Left ventricle myocardium inferior (tissue), 1 donor: ENCODE data around the gene DRAP1. TPM values are rescaled to one million over a fixed set of nuclear protein-coding genes. Genes with fewer than 3 reads are reported as not detected.

ENCODE experiments used
- DNase-seq: peaks from one replicate; pipeline ENCODE4 v3.0.0-alpha.2; 2020
- H3K27ac ChIP-seq: fragments of 200-600 bp; replicated peaks from 2 replicates; pipeline ENCODE4 v1.8.0; 2021
- H3K27me3 ChIP-seq: fragments of 200-600 bp; 2 replicates; pipeline ENCODE4 v1.8.0; 2021; ENCODE audit warnings: low read depth
- H3K36me3 ChIP-seq: fragments of 200-600 bp; 2 replicates; pipeline ENCODE4 v1.8.0; 2021
- H3K4me1 ChIP-seq: fragments of 200-600 bp; 2 replicates; pipeline ENCODE4 v1.8.0; 2021
- H3K4me3 ChIP-seq: fragments of 200-600 bp; 2 replicates; pipeline ENCODE4 v1.8.0; 2021; ENCODE audit warnings: mild to moderate bottlenecking, moderate library complexity
- H3K9me3 ChIP-seq: fragments of 200-600 bp; replicated peaks from 2 replicates; pipeline ENCODE4 v1.8.0; 2021
- intact Hi-C: fragments of 100-400 bp; cut with micrococcal nuclease; formaldehyde crosslinking; loops from one replicate; pipeline ENCODE4 v1.11.0; 2022
- total RNA-seq: library from RNA; stranded (reverse); fragmentation: NEBNext Ultra II Directional; extraction: Animal tissue kit (Norgen Biotek cat#: 25700); gene quantifications from one replicate; pipeline ENCODE4 v1.2.1, GENCODE V29; 2021
- TF ChIP-seq, protein P1 (sequence below): fragments of 200-600 bp; IDR thresholded peaks from 2 replicates; pipeline ENCODE4 v1.8.0; 2021; ENCODE audit warnings: antibody characterized with exemption, mild to moderate bottlenecking, borderline replicate concordance
- donor health status: DM: no; HTN: yes; CAD: no; lungs with severe emphysema.

The DRAP1 gene
- total RNA-seq, 1 donor from 2014 or later = 94.7 TPM

DNA sequence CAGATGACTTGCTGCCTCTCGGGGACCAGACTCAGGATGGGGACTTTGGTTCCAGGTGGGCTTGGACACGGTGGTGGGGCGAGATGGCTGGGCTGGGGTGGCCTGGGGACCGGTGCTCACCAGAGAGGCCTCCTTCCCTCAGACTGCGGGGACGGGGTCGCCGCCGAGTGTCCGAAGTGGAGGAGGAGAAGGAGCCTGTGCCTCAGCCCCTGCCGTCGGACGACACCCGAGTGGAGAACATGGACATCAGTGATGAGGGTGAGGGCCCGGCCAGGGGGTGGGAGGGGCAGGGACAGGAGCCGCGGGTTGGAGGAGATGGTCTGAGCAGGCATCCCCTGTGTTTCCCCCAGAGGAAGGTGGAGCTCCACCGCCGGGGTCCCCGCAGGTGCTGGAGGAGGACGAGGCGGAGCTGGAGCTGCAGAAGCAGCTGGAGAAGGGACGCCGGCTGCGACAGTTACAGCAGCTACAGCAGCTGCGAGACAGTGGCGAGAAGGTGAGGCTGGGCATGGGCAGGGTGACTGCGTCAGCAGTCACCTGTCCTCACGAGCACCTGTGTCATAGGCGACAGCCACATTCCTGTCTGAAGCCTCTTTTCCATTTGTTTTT is 48.2 kb downstream of the DRAP1 start:
- Histone ChIP-seq H3K9me3 (no peaks in the 10 kb centered on the region), H3K4me1 (peaks cover 22% of the 10 kb centered on the region), H3K36me3 (peaks cover 67% of the 10 kb centered on the region), H3K27ac (no peak overlapping the region), H3K27me3 (no peaks in the 10 kb centered on the region), H3K4me3 (no peak overlapping the region)
- intact Hi-C loops = no loop called here
- no peak for DNase-seq
- TF ChIP-seq, protein P1, sequence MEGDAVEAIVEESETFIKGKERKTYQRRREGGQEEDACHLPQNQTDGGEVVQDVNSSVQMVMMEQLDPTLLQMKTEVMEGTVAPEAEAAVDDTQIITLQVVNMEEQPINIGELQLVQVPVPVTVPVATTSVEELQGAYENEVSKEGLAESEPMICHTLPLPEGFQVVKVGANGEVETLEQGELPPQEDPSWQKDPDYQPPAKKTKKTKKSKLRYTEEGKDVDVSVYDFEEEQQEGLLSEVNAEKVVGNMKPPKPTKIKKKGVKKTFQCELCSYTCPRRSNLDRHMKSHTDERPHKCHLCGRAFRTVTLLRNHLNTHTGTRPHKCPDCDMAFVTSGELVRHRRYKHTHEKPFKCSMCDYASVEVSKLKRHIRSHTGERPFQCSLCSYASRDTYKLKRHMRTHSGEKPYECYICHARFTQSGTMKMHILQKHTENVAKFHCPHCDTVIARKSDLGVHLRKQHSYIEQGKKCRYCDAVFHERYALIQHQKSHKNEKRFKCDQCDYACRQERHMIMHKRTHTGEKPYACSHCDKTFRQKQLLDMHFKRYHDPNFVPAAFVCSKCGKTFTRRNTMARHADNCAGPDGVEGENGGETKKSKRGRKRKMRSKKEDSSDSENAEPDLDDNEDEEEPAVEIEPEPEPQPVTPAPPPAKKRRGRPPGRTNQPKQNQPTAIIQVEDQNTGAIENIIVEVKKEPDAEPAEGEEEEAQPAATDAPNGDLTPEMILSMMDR = no peak

DNA sequence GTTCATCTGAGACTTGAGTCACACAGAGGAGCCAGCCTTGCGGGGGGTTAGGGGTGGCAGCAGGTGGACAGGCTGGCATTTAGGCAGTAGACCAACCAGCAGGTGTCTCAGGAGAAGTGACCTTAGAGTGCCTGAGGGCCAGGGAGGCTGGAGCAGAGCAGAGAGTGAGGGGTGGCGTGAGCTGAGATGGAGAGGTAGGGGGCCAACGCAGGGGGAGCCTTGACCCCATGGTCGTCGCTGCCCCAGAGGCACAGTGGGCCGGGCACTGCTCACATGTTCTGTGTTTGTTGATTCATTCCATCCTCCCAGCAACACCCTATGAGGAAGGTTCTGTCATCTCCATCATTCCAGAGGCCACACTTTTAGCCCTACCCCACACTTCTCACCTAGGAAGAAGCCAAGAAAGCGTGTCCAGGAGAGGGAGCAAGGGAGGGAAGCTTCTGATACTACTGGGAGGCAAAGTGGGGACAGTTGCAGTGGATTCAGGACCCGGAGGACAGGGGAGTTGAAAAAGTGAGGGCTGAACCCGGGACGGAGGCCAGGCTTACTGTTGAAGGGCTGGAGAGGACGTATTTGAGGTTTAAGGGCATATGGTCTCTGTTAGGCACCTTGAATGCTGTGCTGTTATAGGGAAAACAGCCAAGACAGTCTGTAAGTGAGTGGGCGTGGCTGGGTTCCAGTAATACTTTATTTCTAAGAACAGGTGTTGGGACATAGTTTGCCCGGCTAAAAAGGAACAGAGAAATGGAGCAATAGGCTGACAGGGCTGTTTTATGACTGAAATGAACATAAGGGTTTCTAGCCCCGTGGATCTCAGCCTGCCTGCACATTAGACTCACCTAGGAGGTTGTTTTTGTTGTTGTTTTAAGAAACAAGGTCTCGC is 49.6 kb downstream of the DRAP1 start:
- intact Hi-C loops = no loop called here
- H3K9me3 ChIP-seq = no peaks in the 10 kb centered on the region
- H3K27ac ChIP-seq = no peak overlapping the region
- no peak overlapping the region for H3K4me3 ChIP-seq
- TF ChIP-seq, protein P1 = no peak
- H3K27me3 ChIP-seq = no peaks in the 10 kb centered on the region
- H3K36me3 ChIP-seq = peaks cover 73% of the 10 kb centered on the region
- peaks cover 8% of the 10 kb centered on the region for H3K4me1 ChIP-seq
- DNase-seq = no peak

Other genes with a start within 250 kb of the DRAP1 start
- 47.0 TPM for gene KAT5, start 207.2 kb upstream of the DRAP1 start, total RNA-seq
- gene RNASEH2C, start 198.6 kb upstream of the DRAP1 start, total RNA-seq = 39.7 TPM
- gene AP5B1, start 138.4 kb upstream of the DRAP1 start, total RNA-seq = 5.4 TPM
- not detected for gene OVOL1, start 132.4 kb upstream of the DRAP1 start, total RNA-seq
- not detected for gene SNX32, start 85.5 kb upstream of the DRAP1 start, total RNA-seq
- gene CFL1, start 61.2 kb upstream of the DRAP1 start, total RNA-seq = 299 TPM
- 31.5 TPM for gene MUS81, start 59.0 kb upstream of the DRAP1 start, total RNA-seq
- gene EFEMP2, start 46.6 kb upstream of the DRAP1 start, total RNA-seq = 85.1 TPM
- 0.49 TPM for gene CTSW, start 39.6 kb upstream of the DRAP1 start, total RNA-seq
- gene FIBP, start 31.0 kb upstream of the DRAP1 start, total RNA-seq = 42.2 TPM
- 32.7 TPM for gene CCDC85B, start 28.8 kb upstream of the DRAP1 start, total RNA-seq
- 0.47 TPM for gene FOSL1, start 19.0 kb upstream of the DRAP1 start, total RNA-seq
- gene C11orf68, start 364 bp upstream of the DRAP1 start, total RNA-seq = 37.3 TPM
- not detected for gene TSGA10IP, start 26.1 kb downstream of the DRAP1 start, total RNA-seq
- gene SART1, start 42.3 kb downstream of the DRAP1 start, total RNA-seq = 30.7 TPM
- gene EIF1AD, start 82.7 kb downstream of the DRAP1 start, total RNA-seq = 19.7 TPM
- gene BANF1, start 83.1 kb downstream of the DRAP1 start, total RNA-seq = 215 TPM
- gene CST6, start 92.6 kb downstream of the DRAP1 start, total RNA-seq = not detected
- not detected for gene CATSPER1, start 107.1 kb downstream of the DRAP1 start, total RNA-seq
- gene GAL3ST3, start 129.7 kb downstream of the DRAP1 start, total RNA-seq = 1.3 TPM
- gene SF3B2, start 132.9 kb downstream of the DRAP1 start, total RNA-seq = 75.5 TPM
- gene PACS1, start 150.8 kb downstream of the DRAP1 start, total RNA-seq = 54.9 TPM